Measurements from ENCODE around the gene ANKRD40CL. TPM values are rescaled to one million over a fixed set of nuclear protein-coding genes. Genes with fewer than 3 reads are reported as not detected.

ANKRD40CL gene
- total RNA-seq, 1 experiment from 2014 or later, result not detected

- Mint-ChIP-seq H3K27ac (no peak overlapping the region), H3K9me3 (no peaks in the 10 kb centered on the region), H3K36me3 (ENCODE audit: insufficient read depth in 1 of 3, low read depth in 3 of 3) (no peaks in the 10 kb centered on the region; a peak in 1 of 7 replicates), H3K4me1 (peaks cover 2 to 6% of the 10 kb centered on the region in 2 experiments; a peak in 2 of 4 replicates), H3K27me3 (ENCODE audit: low read depth) (no peaks in the 10 kb centered on the region), H3K4me3 (no peak overlapping the region)
- Histone ChIP-seq H3K27ac (ENCODE audit: insufficient read length, low read depth, low read length) (no peak overlapping the region), H4K8ac (replicated peaks; ENCODE audit: insufficient read length, low read depth, low read length) (no peak overlapping the region), H2AFZ (ENCODE audit: low read length) (no peak overlapping the region), H3K9ac (ENCODE audit: extremely low read depth, insufficient read length, low read length) (no peak overlapping the region), H3K4ac (ENCODE audit: low read depth, low read length) (no peak overlapping the region), H2BK12ac (ENCODE audit: insufficient read length, low read depth, low read length) (no peak overlapping the region), H2AK5ac (ENCODE audit: insufficient read length, low read length) (no peak overlapping the region), H4K5ac (ENCODE audit: insufficient read length, low read depth, low read length) (no peak overlapping the region), H2BK5ac (ENCODE audit: insufficient read length, low read length) (no peak overlapping the region), H2BK20ac (ENCODE audit: low read depth, low read length, poor library complexity, severe bottlenecking) (no peak overlapping the region), H3K79me1 (ENCODE audit: insufficient read depth, low read depth, low read length, poor library complexity, severe bottlenecking) (no peaks in the 10 kb centered on the region), H2BK120ac (ENCODE audit: low read depth, low read length, poor library complexity, severe bottlenecking) (no peak overlapping the region), H3K18ac (ENCODE audit: insufficient read length, low read depth, low read length) (no peak overlapping the region), H4K91ac (ENCODE audit: insufficient read length, low read depth, low read length) (no peak overlapping the region), H3K4me2 (ENCODE audit: insufficient read depth, insufficient read length, low read length) (no peak overlapping the region), H3K56ac (ENCODE audit: insufficient read length, low read depth, low read length) (no peak overlapping the region), H3K9me3 (ENCODE audit: control insufficient read depth, low read depth, low read length) (no peaks in the 10 kb centered on the region), H2BK15ac (ENCODE audit: low read depth, low read length) (no peak overlapping the region), H3T11ph (ENCODE audit: low read length) (no peak overlapping the region), H4K20me1 (ENCODE audit: control insufficient read depth, insufficient read depth, insufficient read length) (no peaks in the 10 kb centered on the region), H3K4me1 (ENCODE audit: insufficient read depth, low read length) (no peaks in the 10 kb centered on the region), H3K27me3 (ENCODE audit: insufficient read depth, low read length) (no peaks in the 10 kb centered on the region), H3K23ac (ENCODE audit: insufficient read length, low read depth, low read length) (no peak overlapping the region), H3K79me2 (ENCODE audit: insufficient read depth, low read length) (no peaks in the 10 kb centered on the region), H3K23me2 (ENCODE audit: insufficient read length, low read depth, low read length, poor library complexity, severe bottlenecking) (no peaks in the 10 kb centered on the region), H3K14ac (ENCODE audit: insufficient read depth, low read length) (no peak overlapping the region)
- TF ChIP-seq CTCF (conservative IDR thresholded peaks at IDR 0.05), result no peak
- WGBS (ENCODE audit: extremely low coverage, insufficient read length, low lambda C conversion rate), result no CpG with 5 or more reads among the region's 8 CpGs
- no peak for DNase-seq
Observed at GRCh38 chr17:50778471-50778870, 11.2 kb upstream of the ANKRD40CL start.

Data from H9 (cell line).